ENCODE data around the gene ZHX3. TPM values are rescaled to one million over a fixed set of nuclear protein-coding genes. Genes with fewer than 3 reads are reported as not detected.

The ZHX3 gene
- total RNA-seq, 6 experiments from 2014 or later = 64.1 to 80.1 (median 72.0) TPM

GRCh38 chr20:41165001-41165882, 152.3 kb downstream of the ZHX3 start:
- Mint-ChIP-seq H3K4me1 (ENCODE audit: low read depth) (peaks cover 14% of the 10 kb centered on the region), H3K27me3 (ENCODE audit: insufficient read depth) (peaks cover 11% of the 10 kb centered on the region), H3K4me3 (no peak overlapping the region), H3K9me3 (no peaks in the 10 kb centered on the region), H3K36me3 (ENCODE audit: low read depth) (peaks cover 31% of the 10 kb centered on the region), H3K27ac (no peak overlapping the region)
- TF ChIP-seq CTCF (IDR thresholded peaks at IDR 0.05) = no peak
- no peak for DNase-seq

- DNase-seq = no peak
- TF ChIP-seq CTCF (IDR thresholded peaks at IDR 0.05) = no peak
- H3K4me1 Mint-ChIP-seq (ENCODE audit: low read depth) = no peaks in the 10 kb centered on the region
- H3K36me3 Mint-ChIP-seq (ENCODE audit: low read depth) = peaks cover 18% of the 10 kb centered on the region
- H3K4me3 Mint-ChIP-seq = no peak overlapping the region
- no peaks in the 10 kb centered on the region for H3K9me3 Mint-ChIP-seq
- peaks cover 3% of the 10 kb centered on the region for H3K27me3 Mint-ChIP-seq (ENCODE audit: insufficient read depth)
- peak overlapping the region; percentile 36; the same call in 1 of the 2 replicates for H3K27ac Mint-ChIP-seq
Observed at GRCh38 chr20:41163821-41164220, 153.7 kb downstream of the ZHX3 start.

- no peaks in the 10 kb centered on the region; the same call in 1 of the 2 replicates for H3K27me3 Mint-ChIP-seq (ENCODE audit: insufficient read depth)
- TF ChIP-seq CTCF (IDR thresholded peaks at IDR 0.05) = no peak
- H3K4me3 Mint-ChIP-seq = no peak overlapping the region
- H3K27ac Mint-ChIP-seq = no peak overlapping the region
- H3K4me1 Mint-ChIP-seq (ENCODE audit: low read depth) = peaks cover 7% of the 10 kb centered on the region; the same call in 1 of the 2 replicates
- no peaks in the 10 kb centered on the region for H3K9me3 Mint-ChIP-seq
- no peak for DNase-seq
- peaks cover 18% of the 10 kb centered on the region for H3K36me3 Mint-ChIP-seq (ENCODE audit: low read depth)
Observed at GRCh38 chr20:41162396-41162795, 155.1 kb downstream of the ZHX3 start.

GRCh38 chr20:41161886-41162285, 155.6 kb downstream of the ZHX3 start:
- no peaks in the 10 kb centered on the region for H3K9me3 Mint-ChIP-seq
- H3K4me1 Mint-ChIP-seq (ENCODE audit: low read depth) = peaks cover 12% of the 10 kb centered on the region; the same call in 1 of the 2 replicates
- peaks cover 18% of the 10 kb centered on the region for H3K36me3 Mint-ChIP-seq (ENCODE audit: low read depth)
- H3K4me3 Mint-ChIP-seq = no peak overlapping the region
- no peak for TF ChIP-seq CTCF (IDR thresholded peaks at IDR 0.05)
- no peak for DNase-seq
- H3K27me3 Mint-ChIP-seq (ENCODE audit: insufficient read depth) = no peaks in the 10 kb centered on the region; the same call in 1 of the 2 replicates
- H3K27ac Mint-ChIP-seq = no peak overlapping the region

- H3K27ac Mint-ChIP-seq = peak overlapping the region; percentile 1; the same call in 1 of the 2 replicates
- DNase-seq = no peak
- H3K27me3 Mint-ChIP-seq (ENCODE audit: insufficient read depth) = no peaks in the 10 kb centered on the region; the same call in 1 of the 2 replicates
- H3K4me1 Mint-ChIP-seq (ENCODE audit: low read depth) = peaks cover 18% of the 10 kb centered on the region; the same call in 1 of the 2 replicates
- H3K36me3 Mint-ChIP-seq (ENCODE audit: low read depth) = peaks cover 16% of the 10 kb centered on the region
- H3K9me3 Mint-ChIP-seq = no peaks in the 10 kb centered on the region
- no peak for TF ChIP-seq CTCF (IDR thresholded peaks at IDR 0.05)
- no peak overlapping the region for H3K4me3 Mint-ChIP-seq
Observed at GRCh38 chr20:41160686-41161085, 156.8 kb downstream of the ZHX3 start.

Data from HFFc6 (cell line).